Natural killer cell treated with Interleukin-12 subunit alpha and Interleukin-12 subunit beta and Interleukin-15 and Interleukin-18, amount 100 ng/mL, for 72 hours (primary cell): ENCODE measurements around the gene EVC2. TPM values are rescaled to one million over a fixed set of nuclear protein-coding genes. Genes with fewer than 3 reads are reported as not detected.

Source experiments
- ATAC-seq, 2 donors: fragments of 150-1000 bp; cut with Tn5 transposase in 1 of 2; sonication (Bioruptor Pico), chemical (Tn5 transposase) in 1 of 2; 2 replicates each; pipeline ENCODE4 v1.10.0; 2021
- DNase-seq: peaks from one replicate; pipeline ENCODE4 v3.0.0; 2022; ENCODE audit warnings: low spot score
- H3K27ac Mint-ChIP-seq, 2 donors: 1 replicate in 1 of 2; 2 replicates in 1 of 2; pipeline ENCODE4 v1.8.0; 2022; ENCODE audit warnings: mixed read lengths in 2 of 2, mild to moderate bottlenecking in 1 of 2, moderate library complexity in 1 of 2
- H3K27me3 Mint-ChIP-seq, 2 donors: 1 replicate in 1 of 2; 2 replicates in 1 of 2; pipeline ENCODE4 v1.8.0; 2022; ENCODE audit warnings: mixed read lengths in 2 of 2
- H3K36me3 Mint-ChIP-seq: one replicate; pipeline ENCODE4 v1.8.0; 2022; ENCODE audit warnings: mixed read lengths
- H3K4me1 Mint-ChIP-seq, 2 donors: 1 replicate in 1 of 2; 2 replicates in 1 of 2; pipeline ENCODE4 v1.8.0; 2022; ENCODE audit warnings: low read depth in 2 of 2, mixed read lengths in 2 of 2, mild to moderate bottlenecking in 1 of 2
- H3K4me3 Mint-ChIP-seq: one replicate; pipeline ENCODE4 v1.8.0; 2022; ENCODE audit warnings: mixed read lengths
- H3K9me3 Mint-ChIP-seq: 2 replicates; pipeline ENCODE4 v1.8.0; 2022; ENCODE audit warnings: mixed read lengths
- total RNA-seq, 2 donors: library from RNA; stranded (reverse); gene quantifications; one replicate each; pipeline ENCODE4 v1.2.3, GENCODE V29; 2022

The EVC2 gene
- total RNA-seq, 2 donors from 2014 or later: 0.12 to 4.4 TPM

- Mint-ChIP-seq H3K4me3 (no peak overlapping the region), H3K36me3 (no peaks in the 10 kb centered on the region), H3K9me3 (no peaks in the 10 kb centered on the region), H3K27ac (no peak overlapping the region), H3K4me1 (no peaks in the 10 kb centered on the region), H3K27me3 (peaks cover 0 to 5% of the 10 kb centered on the region in 2 donors)
- DNase-seq: no peak
- ATAC-seq: no peak
Measured at GRCh38 chr4:5558502-5558901, 149.9 kb downstream of the EVC2 start.

- no peak for ATAC-seq
- Mint-ChIP-seq H3K9me3 (peaks cover 7% of the 10 kb centered on the region), H3K4me3 (no peak overlapping the region), H3K4me1 (no peaks in the 10 kb centered on the region), H3K36me3 (no peaks in the 10 kb centered on the region), H3K27me3 (peaks cover 13 to 14% of the 10 kb centered on the region in 2 donors), H3K27ac (no peak overlapping the region)
- no peak for DNase-seq
Measured at GRCh38 chr4:5554376-5554775, 154.0 kb downstream of the EVC2 start.

- Mint-ChIP-seq H3K4me3 (no peak overlapping the region), H3K27me3 (peaks cover 13 to 14% of the 10 kb centered on the region in 2 donors), H3K36me3 (no peaks in the 10 kb centered on the region), H3K4me1 (no peaks in the 10 kb centered on the region), H3K27ac (no peak overlapping the region), H3K9me3 (peaks cover 7% of the 10 kb centered on the region)
- DNase-seq (no peak), ATAC-seq (no peak)
Measured at GRCh38 chr4:5553801-5554200, 154.6 kb downstream of the EVC2 start.

GRCh38 chr4:5552451-5552850 is 155.9 kb downstream of the EVC2 start:
- Mint-ChIP-seq H3K27me3 (peaks cover 13 to 14% of the 10 kb centered on the region in 2 donors), H3K4me3 (no peak overlapping the region), H3K27ac (no peak overlapping the region), H3K4me1 (no peaks in the 10 kb centered on the region), H3K9me3 (peaks cover 7% of the 10 kb centered on the region), H3K36me3 (no peaks in the 10 kb centered on the region)
- ATAC-seq (no peak), DNase-seq (no peak)

GRCh38 chr4:5547651-5548249 is 160.6 kb downstream of the EVC2 start:
- DNase-seq (no peak), ATAC-seq (no peak)
- no peak overlapping the region for H3K27ac Mint-ChIP-seq
- H3K27me3 Mint-ChIP-seq: peaks cover 13 to 14% of the 10 kb centered on the region in 2 donors
- H3K36me3 Mint-ChIP-seq: no peaks in the 10 kb centered on the region
- H3K4me1 Mint-ChIP-seq: no peaks in the 10 kb centered on the region
- H3K4me3 Mint-ChIP-seq: no peak overlapping the region
- H3K9me3 Mint-ChIP-seq: peaks cover 7% of the 10 kb centered on the region

GRCh38 chr4:5545271-5545670 is 163.1 kb downstream of the EVC2 start:
- H3K9me3 Mint-ChIP-seq: peaks cover 4% of the 10 kb centered on the region
- no peak overlapping the region for H3K27ac Mint-ChIP-seq
- no peak for DNase-seq
- peaks cover 8 to 9% of the 10 kb centered on the region in 2 donors for H3K27me3 Mint-ChIP-seq
- no peaks in the 10 kb centered on the region for H3K4me1 Mint-ChIP-seq
- no peak overlapping the region for H3K4me3 Mint-ChIP-seq
- H3K36me3 Mint-ChIP-seq: no peaks in the 10 kb centered on the region
- ATAC-seq: no peak

- no peak for DNase-seq
- Mint-ChIP-seq H3K4me1 (no peaks in the 10 kb centered on the region), H3K27me3 (peaks cover 3 to 6% of the 10 kb centered on the region in 2 donors), H3K9me3 (peaks cover under 1% of the 10 kb centered on the region), H3K27ac (no peak overlapping the region), H3K4me3 (no peak overlapping the region), H3K36me3 (no peaks in the 10 kb centered on the region)
- no peak for ATAC-seq
Measured at GRCh38 chr4:5544762-5545161, 163.6 kb downstream of the EVC2 start.

GRCh38 chr4:5543681-5544080 is 164.7 kb downstream of the EVC2 start:
- Mint-ChIP-seq H3K4me3 (no peak overlapping the region), H3K36me3 (no peaks in the 10 kb centered on the region), H3K27me3 (peaks cover 4 to 6% of the 10 kb centered on the region in 2 donors), H3K9me3 (no peaks in the 10 kb centered on the region), H3K27ac (no peak overlapping the region), H3K4me1 (no peaks in the 10 kb centered on the region)
- DNase-seq: no peak
- no peak for ATAC-seq

GRCh38 chr4:5541169-5541568 is 167.2 kb downstream of the EVC2 start:
- ATAC-seq (no peak), DNase-seq (no peak)
- Mint-ChIP-seq H3K9me3 (no peaks in the 10 kb centered on the region), H3K27me3 (peaks cover 14 to 22% of the 10 kb centered on the region in 2 donors), H3K4me1 (no peaks in the 10 kb centered on the region), H3K27ac (no peak overlapping the region), H3K36me3 (no peaks in the 10 kb centered on the region), H3K4me3 (no peak overlapping the region)

GRCh38 chr4:5539584-5539983 is 168.8 kb downstream of the EVC2 start:
- Mint-ChIP-seq H3K4me3 (no peak overlapping the region), H3K9me3 (no peaks in the 10 kb centered on the region)

GRCh38 chr4:5532100-5532499 is 176.3 kb downstream of the EVC2 start:
- no peak overlapping the region for H3K27ac Mint-ChIP-seq

More at GRCh38 chr4:5539584-5539983, 168.8 kb downstream of the EVC2 start:
- no peak overlapping the region for H3K27ac Mint-ChIP-seq
- no peaks in the 10 kb centered on the region for H3K36me3 Mint-ChIP-seq
- H3K27me3 Mint-ChIP-seq: peaks cover 14 to 22% of the 10 kb centered on the region in 2 donors
- DNase-seq (no peak), ATAC-seq (no peak)
- H3K4me1 Mint-ChIP-seq: peaks cover 0 to 3% of the 10 kb centered on the region in 2 donors

GRCh38 chr4:5528031-5528436 is 180.3 kb downstream of the EVC2 start:
- Mint-ChIP-seq H3K9me3 (peaks cover 9% of the 10 kb centered on the region), H3K4me3 (no peak overlapping the region), H3K27me3 (peaks cover 12% of the 10 kb centered on the region in 2 donors), H3K36me3 (no peaks in the 10 kb centered on the region), H3K27ac (no peak overlapping the region), H3K4me1 (peaks cover 4 to 11% of the 10 kb centered on the region in 2 donors)
- no peak for DNase-seq
- no peak for ATAC-seq

More at GRCh38 chr4:5532100-5532499, 176.3 kb downstream of the EVC2 start:
- Mint-ChIP-seq H3K4me1 (peaks cover 18 to 24% of the 10 kb centered on the region in 2 donors), H3K9me3 (peaks cover 9% of the 10 kb centered on the region), H3K27me3 (peaks cover 15 to 17% of the 10 kb centered on the region in 2 donors), H3K36me3 (no peaks in the 10 kb centered on the region), H3K4me3 (no peak overlapping the region)
- no peak for DNase-seq
- no peak for ATAC-seq

- Mint-ChIP-seq H3K9me3 (peaks cover 9% of the 10 kb centered on the region), H3K36me3 (no peaks in the 10 kb centered on the region), H3K4me1 (peaks cover 0 to 6% of the 10 kb centered on the region in 2 donors), H3K27ac (no peak overlapping the region), H3K4me3 (no peak overlapping the region), H3K27me3 (peaks cover 10 to 12% of the 10 kb centered on the region in 2 donors)
- no peak for ATAC-seq
- DNase-seq: no peak
Measured at GRCh38 chr4:5527211-5527610, 181.1 kb downstream of the EVC2 start.

GRCh38 chr4:5526080-5526846 is 182.1 kb downstream of the EVC2 start:
- Mint-ChIP-seq H3K27me3 (peaks cover 10 to 12% of the 10 kb centered on the region in 2 donors), H3K27ac (no peak overlapping the region), H3K36me3 (no peaks in the 10 kb centered on the region), H3K4me1 (peaks cover 0 to 6% of the 10 kb centered on the region in 2 donors), H3K4me3 (no peak overlapping the region), H3K9me3 (peaks cover 9% of the 10 kb centered on the region)
- ATAC-seq (no peak), DNase-seq (no peak)
